HEK293 (cell line): Measurements from ENCODE around the gene BLVRB.
A peak's percentile ranks its signal among the peaks of the same experiment; 100 is the strongest.

ENCODE experiments used
- BCL6B ChIP-seq: fragments of 450-650 bp; formaldehyde crosslinking; IDR thresholded peaks from 2 replicates; pipeline ENCODE4 v1.5.1; 2017; ENCODE audit warnings: missing biosample characterization, missing genetic modification characterization
- CTCF ChIP-seq: fragments of 450-650 bp; formaldehyde crosslinking; IDR thresholded peaks from 2 replicates; pipeline ENCODE4 v1.5.1; 2016; ENCODE audit warnings: missing biosample characterization, missing genetic modification characterization
- GLI2 ChIP-seq: fragments of 450-650 bp; formaldehyde crosslinking; IDR thresholded peaks from 2 replicates; pipeline ENCODE4; 2017; ENCODE audit warnings: missing biosample characterization, missing genetic modification characterization, low read depth, borderline replicate concordance
- KLF16 ChIP-seq: fragments of 450-650 bp; formaldehyde crosslinking; IDR thresholded peaks from 2 replicates; pipeline ENCODE4 v1.5.1; 2017; ENCODE audit warnings: missing biosample characterization, missing genetic modification characterization
- MYNN ChIP-seq: fragments of 450-650 bp; formaldehyde crosslinking; IDR thresholded peaks from 2 replicates; pipeline ENCODE4 v1.5.1; 2016; ENCODE audit warnings: missing biosample characterization, missing genetic modification characterization, borderline replicate concordance
- OSR2 ChIP-seq: fragments of 450-650 bp; formaldehyde crosslinking; IDR thresholded peaks from 2 replicates; pipeline ENCODE4 v1.5.1; 2016; ENCODE audit warnings: missing biosample characterization, missing genetic modification characterization
- OVOL3 ChIP-seq: fragments of 450-650 bp; formaldehyde crosslinking; IDR thresholded peaks from 2 replicates; pipeline ENCODE4 v1.5.1; 2016; ENCODE audit warnings: missing biosample characterization, missing genetic modification characterization
- SALL2 ChIP-seq: fragments of 450-650 bp; formaldehyde crosslinking; IDR thresholded peaks from 2 replicates; pipeline ENCODE4 v1.5.0; 2017; ENCODE audit warnings: missing biosample characterization, mild to moderate bottlenecking, missing genetic modification characterization, borderline replicate concordance
- SCRT1 ChIP-seq: fragments of 450-650 bp; formaldehyde crosslinking; IDR thresholded peaks from 2 replicates; pipeline ENCODE4 v1.5.1; 2016; ENCODE audit warnings: missing biosample characterization, missing genetic modification characterization, borderline replicate concordance
- ZBTB10 ChIP-seq: fragments of 450-650 bp; formaldehyde crosslinking; IDR thresholded peaks from 2 replicates; pipeline ENCODE4 v1.5.1; 2016; ENCODE audit warnings: missing biosample characterization, missing genetic modification characterization
- ZBTB6 ChIP-seq: fragments of 450-650 bp; formaldehyde crosslinking; IDR thresholded peaks from 2 replicates; pipeline ENCODE4 v1.5.1; 2017; ENCODE audit warnings: missing biosample characterization, missing genetic modification characterization
- ZBTB7A ChIP-seq: fragments of 450-650 bp; formaldehyde crosslinking; IDR thresholded peaks from 2 replicates; pipeline ENCODE4 v1.5.1; 2016; ENCODE audit warnings: low read depth, missing biosample characterization, missing genetic modification characterization
- ZNF138 ChIP-seq: fragments of 450-650 bp; formaldehyde crosslinking; IDR thresholded peaks from 2 replicates; pipeline ENCODE4 v1.5.1; 2016; ENCODE audit warnings: missing biosample characterization, missing genetic modification characterization, borderline replicate concordance
- ZNF148 ChIP-seq: fragments of 450-650 bp; formaldehyde crosslinking; IDR thresholded peaks from 2 replicates; pipeline ENCODE4 v1.5.0; 2017; ENCODE audit warnings: missing biosample characterization, missing genetic modification characterization, borderline replicate concordance
- ZNF239 ChIP-seq: fragments of 450-650 bp; formaldehyde crosslinking; IDR thresholded peaks from 2 replicates; pipeline ENCODE4 v1.5.1; 2016; ENCODE audit warnings: missing biosample characterization, missing genetic modification characterization
- ZNF248 ChIP-seq: fragments of 450-650 bp; formaldehyde crosslinking; IDR thresholded peaks from 2 replicates; pipeline ENCODE4 v1.5.1; 2017; ENCODE audit warnings: missing biosample characterization, missing genetic modification characterization
- ZNF266 ChIP-seq: fragments of 450-650 bp; formaldehyde crosslinking; IDR thresholded peaks from 2 replicates; pipeline ENCODE4 v1.5.1; 2016; ENCODE audit warnings: missing biosample characterization, missing genetic modification characterization, low read depth
- ZNF350 ChIP-seq: fragments of 450-650 bp; formaldehyde crosslinking; IDR thresholded peaks from 2 replicates; pipeline ENCODE4 v1.5.0; 2017; ENCODE audit warnings: missing biosample characterization, mild to moderate bottlenecking, missing genetic modification characterization
- ZNF571 ChIP-seq: fragments of 450-650 bp; formaldehyde crosslinking; IDR thresholded peaks from 2 replicates; pipeline ENCODE4 v1.5.0; 2017; ENCODE audit warnings: missing biosample characterization, missing genetic modification characterization
- ZNF645 ChIP-seq: fragments of 450-650 bp; formaldehyde crosslinking; IDR thresholded peaks from 2 replicates; pipeline ENCODE4; 2016; ENCODE audit warnings: missing biosample characterization, missing genetic modification characterization
- ZNF776 ChIP-seq: fragments of 450-650 bp; formaldehyde crosslinking; IDR thresholded peaks from 2 replicates; pipeline ENCODE4 v1.5.0; 2017; ENCODE audit warnings: missing biosample characterization, missing genetic modification characterization, borderline replicate concordance

Gene BLVRB

GRCh38 chr19:40494191-40494838 lies 28.8 kb upstream of the BLVRB start (continued):
- TF ChIP-seq ZBTB6 (tag by site-specific recombination) = no peak
- no peak for TF ChIP-seq ZNF645 (tag by site-specific recombination)
- TF ChIP-seq SCRT1 = no peak
- TF ChIP-seq ZNF148 = no peak; the same call in 1 of the 2 replicates
- no peak for TF ChIP-seq ZBTB7A (tag by site-specific recombination)
- TF ChIP-seq BCL6B (tag by site-specific recombination) = no peak; the same call in 1 of the 2 replicates
- TF ChIP-seq OSR2 (tag by site-specific recombination) = no peak
- TF ChIP-seq ZNF350 (tag by site-specific recombination) = no peak
- TF ChIP-seq SALL2 = no peak
- TF ChIP-seq OVOL3 (tag by site-specific recombination) = no peak
- no peak for TF ChIP-seq GLI2 (tag by site-specific recombination)
- peak; percentile 67; the same call in 1 of the 2 replicates for TF ChIP-seq ZNF776
- TF ChIP-seq ZBTB10 = no peak
- TF ChIP-seq MYNN (tag by site-specific recombination) = no peak
- no peak for TF ChIP-seq KLF16 (tag by site-specific recombination)
- no peak for TF ChIP-seq ZNF571 (tag by site-specific recombination)
- no peak for TF ChIP-seq CTCF
- peak; percentile 90; the same call in 1 of the 2 replicates for TF ChIP-seq ZNF248
- no peak for TF ChIP-seq ZNF138 (tag by site-specific recombination)
- no peak for TF ChIP-seq ZNF239
- TF ChIP-seq ZNF266 = no peak
